Measurements from ENCODE around the gene EPB41. TPM values are rescaled to one million over a fixed set of nuclear protein-coding genes. Genes with fewer than 3 reads are reported as not detected.

EPB41 gene
- total and polyA plus RNA-seq, 2 experiments from 2014 or later, result 26.8 to 112 TPM

DNA sequence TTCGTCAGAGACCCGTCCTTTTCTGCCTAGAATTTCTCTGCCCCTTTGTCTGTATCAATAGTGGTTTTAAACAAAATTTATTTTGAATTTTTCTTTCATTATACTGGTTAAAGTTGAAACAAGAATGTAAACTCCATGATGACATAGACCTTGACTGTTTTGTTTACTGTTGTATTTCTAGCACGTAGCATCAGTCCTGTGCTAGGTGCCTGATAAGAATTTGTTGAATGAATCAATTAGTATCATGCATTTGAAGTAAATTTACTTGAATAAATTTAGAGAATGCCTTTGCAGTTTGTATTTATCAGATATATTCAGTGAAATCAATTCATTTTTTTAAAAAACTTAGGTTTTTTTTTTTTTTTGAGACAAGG, 69.9 kb downstream of the EPB41 start (continued):
- TF ChIP-seq, protein P1, sequence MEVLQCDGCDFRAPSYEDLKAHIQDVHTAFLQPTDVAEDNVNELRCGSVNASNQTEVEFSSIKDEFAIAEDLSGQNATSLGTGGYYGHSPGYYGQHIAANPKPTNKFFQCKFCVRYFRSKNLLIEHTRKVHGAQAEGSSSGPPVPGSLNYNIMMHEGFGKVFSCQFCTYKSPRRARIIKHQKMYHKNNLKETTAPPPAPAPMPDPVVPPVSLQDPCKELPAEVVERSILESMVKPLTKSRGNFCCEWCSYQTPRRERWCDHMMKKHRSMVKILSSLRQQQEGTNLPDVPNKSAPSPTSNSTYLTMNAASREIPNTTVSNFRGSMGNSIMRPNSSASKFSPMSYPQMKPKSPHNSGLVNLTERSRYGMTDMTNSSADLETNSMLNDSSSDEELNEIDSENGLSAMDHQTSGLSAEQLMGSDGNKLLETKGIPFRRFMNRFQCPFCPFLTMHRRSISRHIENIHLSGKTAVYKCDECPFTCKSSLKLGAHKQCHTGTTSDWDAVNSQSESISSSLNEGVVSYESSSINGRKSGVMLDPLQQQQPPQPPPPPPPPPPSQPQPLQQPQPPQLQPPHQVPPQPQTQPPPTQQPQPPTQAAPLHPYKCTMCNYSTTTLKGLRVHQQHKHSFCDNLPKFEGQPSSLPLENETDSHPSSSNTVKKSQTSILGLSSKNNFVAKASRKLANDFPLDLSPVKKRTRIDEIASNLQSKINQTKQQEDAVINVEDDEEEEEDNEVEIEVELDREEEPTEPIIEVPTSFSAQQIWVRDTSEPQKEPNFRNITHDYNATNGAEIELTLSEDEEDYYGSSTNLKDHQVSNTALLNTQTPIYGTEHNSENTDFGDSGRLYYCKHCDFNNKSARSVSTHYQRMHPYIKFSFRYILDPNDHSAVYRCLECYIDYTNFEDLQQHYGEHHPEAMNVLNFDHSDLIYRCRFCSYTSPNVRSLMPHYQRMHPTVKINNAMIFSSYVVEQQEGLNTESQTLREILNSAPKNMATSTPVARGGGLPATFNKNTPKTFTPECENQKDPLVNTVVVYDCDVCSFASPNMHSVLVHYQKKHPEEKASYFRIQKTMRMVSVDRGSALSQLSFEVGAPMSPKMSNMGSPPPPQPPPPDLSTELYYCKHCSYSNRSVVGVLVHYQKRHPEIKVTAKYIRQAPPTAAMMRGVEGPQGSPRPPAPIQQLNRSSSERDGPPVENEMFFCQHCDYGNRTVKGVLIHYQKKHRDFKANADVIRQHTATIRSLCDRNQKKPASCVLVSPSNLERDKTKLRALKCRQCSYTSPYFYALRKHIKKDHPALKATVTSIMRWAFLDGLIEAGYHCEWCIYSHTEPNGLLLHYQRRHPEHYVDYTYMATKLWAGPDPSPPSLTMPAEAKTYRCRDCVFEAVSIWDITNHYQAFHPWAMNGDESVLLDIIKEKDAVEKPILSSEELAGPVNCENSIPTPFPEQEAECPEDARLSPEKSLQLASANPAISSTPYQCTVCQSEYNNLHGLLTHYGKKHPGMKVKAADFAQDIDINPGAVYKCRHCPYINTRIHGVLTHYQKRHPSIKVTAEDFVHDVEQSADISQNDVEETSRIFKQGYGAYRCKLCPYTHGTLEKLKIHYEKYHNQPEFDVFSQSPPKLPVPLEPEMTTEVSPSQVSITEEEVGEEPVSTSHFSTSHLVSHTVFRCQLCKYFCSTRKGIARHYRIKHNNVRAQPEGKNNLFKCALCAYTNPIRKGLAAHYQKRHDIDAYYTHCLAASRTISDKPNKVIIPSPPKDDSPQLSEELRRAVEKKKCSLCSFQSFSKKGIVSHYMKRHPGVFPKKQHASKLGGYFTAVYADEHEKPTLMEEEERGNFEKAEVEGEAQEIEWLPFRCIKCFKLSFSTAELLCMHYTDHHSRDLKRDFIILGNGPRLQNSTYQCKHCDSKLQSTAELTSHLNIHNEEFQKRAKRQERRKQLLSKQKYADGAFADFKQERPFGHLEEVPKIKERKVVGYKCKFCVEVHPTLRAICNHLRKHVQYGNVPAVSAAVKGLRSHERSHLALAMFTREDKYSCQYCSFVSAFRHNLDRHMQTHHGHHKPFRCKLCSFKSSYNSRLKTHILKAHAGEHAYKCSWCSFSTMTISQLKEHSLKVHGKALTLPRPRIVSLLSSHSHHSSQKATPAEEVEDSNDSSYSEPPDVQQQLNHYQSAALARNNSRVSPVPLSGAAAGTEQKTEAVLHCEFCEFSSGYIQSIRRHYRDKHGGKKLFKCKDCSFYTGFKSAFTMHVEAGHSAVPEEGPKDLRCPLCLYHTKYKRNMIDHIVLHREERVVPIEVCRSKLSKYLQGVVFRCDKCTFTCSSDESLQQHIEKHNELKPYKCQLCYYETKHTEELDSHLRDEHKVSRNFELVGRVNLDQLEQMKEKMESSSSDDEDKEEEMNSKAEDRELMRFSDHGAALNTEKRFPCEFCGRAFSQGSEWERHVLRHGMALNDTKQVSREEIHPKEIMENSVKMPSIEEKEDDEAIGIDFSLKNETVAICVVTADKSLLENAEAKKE (CRISPR knock-in tag; IDR thresholded peaks at IDR 0.05), result no peak
- TF ChIP-seq ZNF331 (CRISPR knock-in tag; IDR thresholded peaks at IDR 0.05; ENCODE audit: low read depth) (no peak), EZH2phosphoT487 (IDR thresholded peaks at IDR 0.05; ENCODE audit: unreplicated experiment) (no peak), STAT1 (IDR thresholded peaks at IDR 0.05; ENCODE audit: unreplicated experiment) (no peak), ZNF114 (CRISPR knock-in tag; IDR thresholded peaks at IDR 0.05) (no peak)
- TF ChIP-seq, protein P2, sequence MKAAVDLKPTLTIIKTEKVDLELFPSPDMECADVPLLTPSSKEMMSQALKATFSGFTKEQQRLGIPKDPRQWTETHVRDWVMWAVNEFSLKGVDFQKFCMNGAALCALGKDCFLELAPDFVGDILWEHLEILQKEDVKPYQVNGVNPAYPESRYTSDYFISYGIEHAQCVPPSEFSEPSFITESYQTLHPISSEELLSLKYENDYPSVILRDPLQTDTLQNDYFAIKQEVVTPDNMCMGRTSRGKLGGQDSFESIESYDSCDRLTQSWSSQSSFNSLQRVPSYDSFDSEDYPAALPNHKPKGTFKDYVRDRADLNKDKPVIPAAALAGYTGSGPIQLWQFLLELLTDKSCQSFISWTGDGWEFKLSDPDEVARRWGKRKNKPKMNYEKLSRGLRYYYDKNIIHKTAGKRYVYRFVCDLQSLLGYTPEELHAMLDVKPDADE (IDR thresholded peaks at IDR 0.05), result no peak
- TF ChIP-seq, protein P3, sequence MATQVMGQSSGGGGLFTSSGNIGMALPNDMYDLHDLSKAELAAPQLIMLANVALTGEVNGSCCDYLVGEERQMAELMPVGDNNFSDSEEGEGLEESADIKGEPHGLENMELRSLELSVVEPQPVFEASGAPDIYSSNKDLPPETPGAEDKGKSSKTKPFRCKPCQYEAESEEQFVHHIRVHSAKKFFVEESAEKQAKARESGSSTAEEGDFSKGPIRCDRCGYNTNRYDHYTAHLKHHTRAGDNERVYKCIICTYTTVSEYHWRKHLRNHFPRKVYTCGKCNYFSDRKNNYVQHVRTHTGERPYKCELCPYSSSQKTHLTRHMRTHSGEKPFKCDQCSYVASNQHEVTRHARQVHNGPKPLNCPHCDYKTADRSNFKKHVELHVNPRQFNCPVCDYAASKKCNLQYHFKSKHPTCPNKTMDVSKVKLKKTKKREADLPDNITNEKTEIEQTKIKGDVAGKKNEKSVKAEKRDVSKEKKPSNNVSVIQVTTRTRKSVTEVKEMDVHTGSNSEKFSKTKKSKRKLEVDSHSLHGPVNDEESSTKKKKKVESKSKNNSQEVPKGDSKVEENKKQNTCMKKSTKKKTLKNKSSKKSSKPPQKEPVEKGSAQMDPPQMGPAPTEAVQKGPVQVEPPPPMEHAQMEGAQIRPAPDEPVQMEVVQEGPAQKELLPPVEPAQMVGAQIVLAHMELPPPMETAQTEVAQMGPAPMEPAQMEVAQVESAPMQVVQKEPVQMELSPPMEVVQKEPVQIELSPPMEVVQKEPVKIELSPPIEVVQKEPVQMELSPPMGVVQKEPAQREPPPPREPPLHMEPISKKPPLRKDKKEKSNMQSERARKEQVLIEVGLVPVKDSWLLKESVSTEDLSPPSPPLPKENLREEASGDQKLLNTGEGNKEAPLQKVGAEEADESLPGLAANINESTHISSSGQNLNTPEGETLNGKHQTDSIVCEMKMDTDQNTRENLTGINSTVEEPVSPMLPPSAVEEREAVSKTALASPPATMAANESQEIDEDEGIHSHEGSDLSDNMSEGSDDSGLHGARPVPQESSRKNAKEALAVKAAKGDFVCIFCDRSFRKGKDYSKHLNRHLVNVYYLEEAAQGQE (IDR thresholded peaks at IDR 0.05; ENCODE audit: unreplicated experiment), result no peak
